ENCODE measurements around the gene ERVK3-1.
"Not testable (repeated sequence)": the region's sequence is repeated elsewhere in the genome, so short reads cannot be mapped to it uniquely, and the experiment has no call there.

The ERVK3-1 gene

DNA sequence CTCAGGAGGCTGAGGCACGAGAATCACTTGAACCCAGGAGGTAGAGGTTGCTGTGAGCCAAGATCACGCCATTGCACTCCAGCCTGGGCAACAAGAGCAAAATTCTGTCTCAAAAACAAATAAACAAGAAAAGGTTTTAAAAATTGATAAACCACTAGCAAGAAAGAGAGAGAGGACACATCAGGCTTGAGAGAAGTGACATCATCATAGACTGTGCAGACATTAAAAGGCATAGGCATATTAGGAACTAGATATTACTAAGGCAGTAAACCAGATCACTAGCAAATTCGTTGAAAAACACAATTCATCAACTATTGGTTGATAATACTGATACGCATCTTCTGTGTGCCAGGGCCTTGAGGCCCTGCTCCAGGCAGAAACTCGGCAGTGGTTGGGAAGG, 40.4 kb downstream of the ERVK3-1 start:
- DNase-seq (ENCODE audit: low read depth, low spot score), result no peak

DNA sequence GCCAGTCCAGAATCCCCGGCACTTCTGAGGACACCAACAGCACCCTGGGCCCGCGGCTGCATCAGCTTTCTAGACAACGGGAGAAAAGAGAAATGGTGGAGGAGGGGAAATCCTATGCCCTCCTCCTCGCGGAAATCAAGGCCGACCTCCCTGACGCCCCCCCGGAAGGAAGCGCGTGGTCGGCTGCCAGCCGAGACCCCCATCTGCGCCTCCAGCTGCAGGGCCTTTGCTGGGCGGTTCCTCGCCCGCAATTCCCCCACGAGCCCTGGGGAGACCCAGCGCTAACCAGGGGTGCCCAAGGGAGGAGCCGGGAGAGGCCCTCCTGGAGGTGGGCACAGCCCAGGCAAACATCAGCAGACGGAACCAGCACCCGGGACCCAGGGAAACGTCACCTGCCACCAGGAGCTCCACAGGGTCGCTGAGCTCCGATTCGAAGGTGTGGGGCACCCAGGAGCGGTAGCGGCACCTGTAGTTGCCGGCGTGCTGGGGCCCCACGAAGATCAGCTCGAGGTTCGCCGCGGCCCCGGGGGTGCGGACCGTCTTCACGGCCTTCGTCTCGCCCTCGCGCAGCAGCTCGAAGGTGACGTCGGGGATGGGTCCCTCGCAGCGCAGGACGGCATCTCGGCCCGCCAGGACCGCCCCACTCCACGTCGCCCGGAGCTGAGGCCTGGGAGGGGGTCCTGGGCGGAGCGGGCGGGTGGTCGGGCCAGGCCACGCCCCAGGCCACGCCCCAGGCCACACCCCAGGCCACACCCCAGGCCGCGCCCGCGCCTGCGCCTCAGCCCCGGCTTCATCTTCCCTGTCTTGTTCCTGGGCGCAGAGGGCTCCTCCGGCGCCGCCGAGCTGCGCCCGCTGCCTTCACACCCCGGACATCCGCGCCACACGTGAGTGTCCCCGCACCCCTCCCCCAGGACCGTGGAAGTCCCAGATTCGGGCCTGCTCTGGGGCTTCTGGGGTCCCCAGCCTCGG, 42.1 kb downstream of the ERVK3-1 start:
- peak; percentile 31 for DNase-seq (ENCODE audit: low read depth, low spot score)

DNA sequence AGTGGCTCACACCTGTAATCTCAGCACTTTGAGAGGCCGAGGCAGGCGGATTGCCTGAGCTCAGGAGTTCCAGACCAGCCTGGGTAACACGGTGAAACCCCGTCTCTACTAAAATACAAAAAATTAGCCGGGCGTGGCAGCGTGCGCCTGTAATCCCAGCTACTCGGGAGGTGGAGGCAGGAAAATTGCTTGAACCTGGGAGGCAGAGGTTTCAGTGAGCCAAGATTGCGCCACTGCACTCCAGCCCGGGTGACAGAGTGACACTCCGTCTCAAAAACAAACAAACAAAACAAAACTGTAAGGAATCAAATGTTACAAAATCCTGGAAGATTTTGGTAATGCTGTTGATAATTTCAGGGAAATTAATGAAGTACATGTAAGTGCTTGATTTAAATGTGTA, 42.9 kb downstream of the ERVK3-1 start:
- DNase-seq (ENCODE audit: low read depth, low spot score), result not testable (repeated sequence)

DNA sequence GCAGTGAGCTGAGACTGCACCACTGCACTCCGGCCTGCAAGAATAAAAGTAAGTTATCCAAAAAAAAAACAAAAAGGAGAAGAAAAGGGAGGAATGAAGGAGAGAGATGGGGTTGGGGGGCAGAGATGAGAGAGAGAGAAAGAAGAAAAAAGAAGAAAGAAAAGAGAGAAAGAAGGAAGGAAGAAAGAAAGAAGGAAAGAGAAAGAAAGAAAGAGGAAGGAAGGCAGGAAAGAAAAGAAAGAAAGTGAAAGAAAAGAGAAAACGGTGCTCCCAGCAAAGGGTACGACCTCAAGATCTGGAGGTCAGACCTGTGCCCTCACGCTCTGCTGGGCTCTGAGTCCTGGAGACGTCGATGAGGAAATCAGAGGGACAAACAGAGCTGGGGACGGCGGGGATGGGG, 44.4 kb downstream of the ERVK3-1 start:
- no peak for DNase-seq (ENCODE audit: low read depth, low spot score)

DNA sequence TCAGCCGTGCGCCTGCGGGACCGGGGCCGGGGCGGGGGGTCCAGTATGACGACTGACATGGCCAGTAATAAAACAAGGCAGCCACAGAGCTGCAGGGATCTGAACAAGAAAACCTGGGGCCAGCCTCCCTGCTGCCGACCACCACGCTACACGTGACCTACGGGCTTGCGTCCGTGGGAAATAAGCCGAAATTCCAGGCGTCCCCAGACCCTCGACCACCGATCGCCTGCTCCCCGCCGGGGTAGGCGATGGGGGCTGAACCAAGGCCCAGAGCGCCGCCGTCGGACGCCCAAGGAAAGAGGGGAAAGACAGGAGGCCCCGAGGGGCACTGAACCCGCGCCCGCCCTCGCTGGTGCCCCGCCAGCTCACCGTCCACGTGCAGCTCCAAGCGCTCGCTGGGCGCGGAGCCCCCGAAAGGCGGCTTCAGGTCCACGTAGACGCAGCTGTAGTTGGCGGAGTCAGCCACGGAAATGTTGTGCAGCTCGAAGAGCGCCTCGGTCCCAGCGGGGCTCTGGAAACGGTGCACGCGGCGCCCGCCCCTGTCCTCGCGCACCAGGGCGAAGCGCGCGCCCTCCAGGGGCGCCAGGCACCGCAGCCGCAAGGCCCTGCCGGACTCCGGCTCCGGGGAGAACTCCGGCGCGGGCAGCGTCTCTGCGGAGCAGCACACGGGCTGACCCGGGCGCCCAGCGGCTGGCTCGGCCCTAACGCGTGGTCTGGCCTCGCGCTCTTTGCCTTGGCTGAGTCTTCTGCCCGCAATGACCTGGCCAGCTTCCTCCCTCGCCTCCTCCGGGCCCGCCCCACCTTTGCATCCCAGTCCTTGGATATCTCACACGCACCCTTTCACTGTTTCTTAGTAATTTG, 45.1 kb downstream of the ERVK3-1 start:
- DNase-seq (ENCODE audit: low read depth, low spot score), result no peak

DNA sequence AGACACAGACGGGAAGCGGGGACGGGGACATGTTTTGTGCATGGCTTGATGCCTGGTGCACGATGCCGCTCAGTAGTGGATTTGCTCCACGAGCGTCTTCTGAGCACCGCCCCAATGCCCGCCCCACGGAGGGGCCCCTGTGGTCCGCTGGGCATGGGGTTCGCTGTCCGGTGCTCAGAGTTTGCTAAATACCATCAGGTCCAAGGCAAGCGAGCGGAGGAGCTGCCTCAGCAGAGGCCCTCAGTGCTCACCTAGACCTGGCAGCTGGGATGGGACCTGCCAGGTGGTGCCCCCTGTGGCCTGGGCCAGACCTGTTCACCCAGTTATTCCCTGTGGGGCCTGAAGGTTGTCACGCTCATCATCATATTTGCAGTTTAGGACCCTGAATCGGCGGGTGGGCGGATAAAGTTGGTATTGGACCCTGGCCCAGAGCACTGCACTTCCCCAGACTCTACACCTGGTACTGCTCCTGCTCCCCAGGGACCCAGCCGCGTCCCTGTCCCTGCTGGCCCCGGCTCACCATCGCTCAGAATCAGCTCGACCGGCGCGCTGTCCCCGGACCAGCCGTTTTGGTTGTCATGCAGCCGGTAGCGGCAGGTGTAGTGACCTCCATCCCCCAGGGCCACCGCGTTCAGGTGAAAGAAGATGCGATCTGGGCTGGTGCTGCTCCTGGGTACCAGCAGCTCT, 45.8 kb downstream of the ERVK3-1 start:
- no peak for DNase-seq (ENCODE audit: low read depth, low spot score)

DNA sequence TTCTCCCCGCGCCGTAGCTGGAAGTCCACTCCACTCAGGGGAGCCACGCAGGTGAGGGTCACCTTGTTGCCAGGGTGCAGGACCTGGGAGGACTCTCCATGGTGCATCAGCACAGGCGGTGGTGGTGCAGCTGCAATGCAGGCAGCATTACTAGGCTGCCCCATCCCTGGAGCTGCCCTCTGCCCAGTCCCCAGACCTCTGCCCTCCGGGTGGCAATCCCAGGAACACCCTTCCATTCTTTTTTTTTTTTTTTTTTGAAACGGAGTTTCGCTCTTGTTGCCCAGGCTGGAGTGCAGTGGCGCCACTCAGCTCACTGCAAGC, 46.3 kb downstream of the ERVK3-1 start:
- no peak for DNase-seq (ENCODE audit: low read depth, low spot score)

DNA sequence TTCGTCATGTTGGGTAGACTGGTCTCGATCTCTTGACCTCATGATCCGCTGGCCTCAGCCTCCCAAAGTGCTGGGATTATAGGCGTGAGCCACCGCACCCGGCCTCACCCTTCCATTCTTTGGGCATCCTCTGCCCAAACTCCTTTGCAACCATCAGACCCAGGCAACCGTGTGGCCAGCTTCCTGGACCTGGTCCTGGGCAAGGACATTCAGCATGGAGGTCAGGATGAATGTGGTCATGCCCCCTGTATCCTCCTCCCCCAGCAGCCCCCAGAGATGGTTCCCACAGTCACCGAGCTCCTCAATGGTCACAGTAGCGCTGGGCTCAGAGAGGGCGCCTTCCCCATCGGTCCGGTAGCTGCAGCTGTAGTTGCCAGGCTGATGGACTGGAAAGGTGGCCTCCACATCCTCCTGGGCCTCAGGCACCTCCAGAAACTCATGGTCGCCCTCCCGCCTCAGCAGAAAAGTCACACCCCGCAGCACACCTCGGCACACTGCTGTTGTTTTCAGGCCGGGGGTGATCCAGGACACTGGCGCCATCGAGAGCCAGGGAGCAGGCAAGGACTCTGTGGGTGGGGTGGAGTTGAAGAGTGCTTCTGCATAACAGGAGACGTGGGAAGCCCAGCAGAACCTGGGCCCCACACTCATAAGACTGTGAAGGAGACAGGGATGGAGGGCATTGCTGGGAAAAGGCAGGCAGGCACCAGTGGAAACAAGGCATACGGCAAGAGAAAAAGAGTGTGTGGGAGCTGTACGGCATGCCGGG, 47.0 kb downstream of the ERVK3-1 start:
- DNase-seq (ENCODE audit: low read depth, low spot score), result no peak

DNA sequence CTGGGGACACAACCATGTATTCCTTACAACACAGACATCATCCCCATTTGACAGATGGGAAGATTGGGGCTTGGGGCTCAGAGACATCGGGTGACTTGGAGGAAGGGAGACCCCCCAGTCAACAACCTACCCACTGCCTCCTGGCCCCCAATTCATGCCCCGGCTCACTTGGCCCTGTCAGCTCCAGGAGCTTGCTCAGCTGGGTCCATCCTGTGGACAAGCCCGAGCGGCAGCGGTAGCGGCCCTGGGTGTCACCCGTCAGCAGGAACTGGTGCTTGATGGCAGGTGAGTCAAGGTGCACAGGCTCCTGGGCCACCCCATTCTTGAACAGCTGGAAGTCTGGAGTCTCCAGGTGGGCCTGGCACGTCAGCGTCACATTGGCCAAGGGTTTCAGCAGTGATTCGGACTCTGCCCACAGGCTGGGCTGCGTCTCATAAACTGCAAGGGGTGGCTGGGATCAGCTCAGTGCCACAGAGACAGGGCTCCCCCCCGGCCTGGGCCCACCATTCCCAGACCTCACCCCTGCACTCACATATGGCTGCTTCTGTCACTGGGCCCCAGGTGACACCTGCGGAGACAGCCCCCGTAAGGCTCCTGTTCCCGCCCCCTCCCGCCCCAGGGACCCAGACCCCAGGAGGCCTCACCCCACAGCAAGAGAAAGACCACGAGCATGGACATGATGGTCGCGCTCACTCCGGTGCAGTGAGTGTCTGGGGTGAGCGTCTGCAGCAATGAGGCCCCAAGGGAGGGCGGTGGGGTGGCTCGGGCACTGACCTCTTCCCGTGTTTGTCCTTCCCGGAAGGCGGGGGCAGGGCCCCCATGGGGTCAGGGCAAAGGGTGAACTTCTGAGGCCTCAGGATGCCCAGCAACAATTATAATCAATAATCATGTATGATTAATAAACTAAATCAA, 47.8 kb downstream of the ERVK3-1 start, which contains the start of gene A1BG:
A1BG (minus strand) TSS at position 733 of the 912 bp plus-strand sequence; CDS start at position 678, 55 bp downstream.
- no peak for DNase-seq (ENCODE audit: low read depth, low spot score)

DNA sequence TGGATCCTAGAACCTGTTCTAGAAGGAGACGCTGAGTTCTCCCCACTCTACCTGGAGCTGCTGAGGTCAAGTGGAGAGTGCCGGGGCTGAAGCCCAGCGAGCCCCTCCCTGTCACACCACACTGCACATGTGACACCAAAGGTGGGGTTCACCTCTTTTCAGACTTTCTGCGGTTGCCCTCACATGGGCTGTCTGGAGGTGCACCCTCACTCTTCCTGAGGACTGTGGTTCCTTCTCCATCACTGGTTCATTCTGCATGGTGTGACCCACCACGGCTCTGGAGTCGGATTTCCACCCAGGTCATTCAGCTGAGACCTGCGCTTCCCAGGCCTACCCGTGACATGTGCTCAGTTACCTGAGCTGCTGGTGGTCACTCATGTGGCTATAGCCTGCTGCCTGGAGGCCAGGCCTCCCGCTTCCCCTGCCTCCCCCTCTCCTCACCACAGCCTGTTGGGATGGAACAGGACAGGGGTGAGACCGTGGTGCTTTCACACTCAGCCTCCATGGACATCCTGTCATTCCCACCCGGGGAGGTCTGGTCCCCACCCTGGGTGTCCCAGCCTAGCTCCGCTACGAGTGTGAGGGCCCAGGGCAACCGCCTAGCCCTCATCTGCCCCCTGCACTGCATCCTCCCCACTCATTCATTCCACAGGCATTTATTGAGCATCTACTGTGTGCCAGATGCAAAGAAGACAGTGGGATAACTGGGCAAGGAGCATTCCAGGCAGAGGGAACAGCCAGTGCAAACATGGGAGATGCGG, 48.7 kb downstream of the ERVK3-1 start:
- DNase-seq (ENCODE audit: low read depth, low spot score), result no peak

DNA sequence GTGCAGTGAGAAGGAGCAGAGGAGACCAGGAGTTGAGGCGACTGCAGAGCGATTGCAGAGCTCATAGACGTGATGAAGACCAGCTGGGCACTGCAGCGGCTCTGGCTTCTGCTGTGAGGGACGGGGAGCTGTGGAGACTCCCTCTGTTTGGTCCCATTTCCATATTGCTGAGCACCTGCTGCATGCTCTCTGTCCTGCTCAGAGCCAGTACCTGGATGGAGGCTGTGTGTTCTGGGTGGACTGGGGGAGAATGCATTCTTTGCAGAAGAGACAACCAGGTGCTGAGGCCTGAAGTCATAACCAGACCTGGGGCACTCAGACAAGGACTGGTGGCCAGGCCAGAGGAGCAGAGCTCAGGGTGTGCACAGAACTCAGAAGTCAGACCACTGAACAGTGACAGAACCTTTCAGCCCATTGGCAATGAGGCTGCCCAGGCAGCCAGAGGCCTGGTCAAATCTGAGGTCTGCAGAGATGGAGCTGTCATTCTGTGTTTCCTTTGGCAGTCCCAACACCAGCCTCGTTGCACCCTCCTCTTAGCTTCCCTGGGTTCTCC, 49.4 kb downstream of the ERVK3-1 start:
- no peak for DNase-seq (ENCODE audit: low read depth, low spot score)

DNA sequence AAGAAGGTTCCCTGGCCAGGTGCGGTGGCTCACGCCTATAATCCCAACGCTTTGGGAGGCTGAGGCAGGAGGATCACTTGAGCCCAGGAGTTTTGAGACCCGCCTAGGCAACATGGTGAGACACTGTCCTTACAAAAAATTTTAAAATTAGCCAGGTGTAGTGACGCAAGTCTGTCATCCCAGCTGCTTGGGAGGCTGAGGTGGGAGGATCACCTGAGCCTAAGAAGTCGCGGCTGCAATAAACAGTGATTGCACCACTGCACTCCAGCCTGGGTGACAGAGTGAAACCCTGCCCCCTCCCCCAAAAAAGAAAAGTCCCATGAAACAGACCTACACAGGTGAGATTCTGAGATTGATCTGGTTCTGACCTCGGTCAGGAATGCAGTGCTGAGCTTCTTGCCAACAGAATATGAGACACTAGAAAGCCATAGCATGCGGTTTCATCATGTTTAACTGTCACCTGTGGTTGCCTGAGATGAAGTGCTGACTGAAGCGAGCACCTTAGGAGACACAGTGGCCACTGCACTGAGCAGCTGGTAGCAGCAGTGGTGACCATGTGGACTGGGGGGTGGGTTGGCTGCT, 50.1 kb downstream of the ERVK3-1 start:
- no peak for DNase-seq (ENCODE audit: low read depth, low spot score)

DNA sequence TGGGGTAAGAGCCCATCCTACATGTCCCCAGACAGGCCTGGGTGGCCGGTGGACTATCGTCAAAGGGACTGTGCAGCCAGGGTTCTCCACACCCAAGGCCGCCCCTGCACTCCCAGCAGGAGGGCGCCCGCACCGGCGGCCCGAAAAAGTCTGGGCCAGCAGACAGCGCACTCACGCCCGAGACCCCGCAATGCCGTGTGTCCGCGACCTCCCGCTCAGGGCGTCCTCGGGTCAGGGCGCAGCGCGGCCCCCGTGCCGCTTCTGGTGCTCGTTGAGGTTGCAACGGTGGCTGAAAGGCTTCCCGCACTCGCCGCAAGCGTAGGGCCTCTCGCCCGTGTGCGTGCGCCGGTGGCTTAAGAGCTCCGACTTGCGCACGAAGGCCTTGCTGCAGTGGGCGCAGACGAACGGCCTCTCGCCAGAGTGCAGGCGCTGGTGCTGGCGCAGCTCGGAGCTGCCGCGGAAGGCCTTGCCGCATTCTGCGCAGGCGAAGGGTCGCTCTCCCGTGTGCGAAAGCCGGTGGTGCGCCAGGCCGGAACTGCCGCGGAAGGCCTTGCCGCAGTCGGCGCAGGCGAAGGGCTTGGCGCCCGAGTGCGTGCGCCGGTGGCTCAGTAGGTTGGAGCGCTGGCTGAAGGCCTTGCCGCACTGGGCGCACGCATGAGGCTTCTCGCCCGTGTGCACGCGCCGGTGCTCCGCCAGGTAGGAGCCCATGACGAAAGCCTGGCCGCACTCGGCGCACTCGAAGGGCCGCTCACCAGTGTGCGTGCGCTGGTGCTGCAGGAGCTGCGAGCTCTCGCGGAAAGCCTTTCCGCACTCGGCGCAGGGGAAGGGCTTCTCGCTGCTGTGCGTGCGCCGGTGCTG, 51.0 kb downstream of the ERVK3-1 start:
- no peak for DNase-seq (ENCODE audit: low read depth, low spot score)

DNA sequence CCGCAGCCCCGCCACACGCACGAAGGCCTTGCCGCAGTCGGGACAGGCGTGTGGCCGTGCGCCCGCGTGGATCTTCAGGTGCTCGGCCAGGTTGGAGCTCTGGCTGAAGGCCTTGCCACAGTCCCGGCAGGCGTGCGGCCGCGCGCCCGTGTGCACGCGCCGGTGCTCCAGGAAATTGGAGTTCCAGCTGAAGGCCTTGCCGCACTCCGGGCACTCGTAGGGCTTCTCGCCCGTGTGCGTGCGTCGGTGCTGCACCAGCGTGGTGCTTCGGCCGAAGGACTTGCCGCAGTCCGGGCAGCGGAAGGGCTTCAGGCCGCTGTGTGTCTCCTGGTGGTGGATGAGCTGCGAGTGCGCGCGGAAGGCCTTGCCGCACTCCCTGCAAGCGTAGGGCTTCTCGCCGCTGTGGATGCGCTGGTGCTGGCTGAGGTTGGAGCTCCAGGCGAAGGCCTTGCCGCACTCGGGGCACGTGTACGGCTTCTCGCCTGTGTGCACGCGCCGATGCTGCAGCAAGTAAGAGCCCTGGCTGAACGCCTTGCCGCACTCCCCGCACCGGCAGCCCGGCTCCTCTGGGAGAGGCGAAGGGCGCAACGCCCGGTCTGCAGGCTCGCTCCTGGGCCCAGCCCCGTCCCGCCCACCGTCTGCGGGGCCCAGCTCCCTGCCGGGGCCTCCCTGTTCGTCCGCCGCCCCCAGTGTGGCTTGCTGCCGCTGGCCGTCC, 51.7 kb downstream of the ERVK3-1 start:
- DNase-seq (ENCODE audit: low read depth, low spot score), result no peak

DNA sequence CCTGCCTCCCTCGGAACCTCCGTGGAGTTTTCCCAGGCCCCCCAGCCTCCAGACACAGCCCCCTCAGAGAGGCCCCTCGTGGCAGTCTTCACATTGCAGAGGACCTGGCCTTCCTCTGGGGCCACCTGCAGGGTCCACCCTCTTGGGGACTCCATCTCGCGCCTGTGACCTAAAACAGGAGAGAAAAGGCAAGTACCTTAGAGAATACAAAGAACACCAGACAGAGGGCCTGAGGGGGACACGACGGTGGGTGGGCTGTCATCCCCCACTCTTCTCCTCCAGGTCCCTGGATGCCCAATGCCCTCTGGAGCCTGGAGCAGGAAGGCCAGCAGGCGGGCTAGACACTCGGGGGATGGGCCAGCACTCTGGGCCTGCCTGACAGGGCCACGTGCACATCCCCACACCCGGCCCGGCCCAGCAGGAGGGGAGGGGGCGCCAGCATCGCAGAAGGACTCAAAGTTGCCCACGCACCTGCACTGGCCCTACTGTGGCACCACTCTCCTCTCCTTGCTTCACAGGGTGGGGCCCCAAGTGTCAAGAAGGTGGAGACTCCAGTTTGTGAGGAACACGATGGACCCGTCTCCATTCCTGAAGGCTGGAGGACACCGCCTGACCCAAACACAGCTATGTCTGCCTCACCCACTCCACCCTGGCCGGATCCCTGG, 52.4 kb downstream of the ERVK3-1 start:
- DNase-seq (ENCODE audit: low read depth, low spot score), result no peak

DNA sequence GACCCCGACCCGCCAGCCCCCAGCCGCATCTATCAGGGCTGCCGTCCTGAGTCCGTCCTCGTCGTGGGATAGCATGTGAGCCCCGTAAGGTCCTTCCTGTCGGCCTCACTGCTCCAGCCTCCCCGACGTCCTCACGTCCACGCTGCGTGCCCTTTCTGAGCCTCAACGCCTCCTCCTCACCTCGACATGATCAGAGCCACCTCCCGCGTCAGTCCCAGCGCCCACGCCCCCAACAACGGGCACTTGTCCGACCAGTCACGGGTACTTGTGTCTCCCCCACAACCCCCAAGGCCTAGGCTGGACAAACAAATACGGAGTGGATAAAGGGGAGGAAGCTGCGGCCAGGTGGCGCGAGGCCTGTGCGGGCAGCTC, 56.7 kb downstream of the ERVK3-1 start:
- no peak for DNase-seq (ENCODE audit: low read depth, low spot score)

All from activated naive CD8-positive, alpha-beta T cell treated with anti-CD3 and anti-CD28 coated beads, Interleukin-2, amount 50 U/mL, for 16 hours (primary cell).